CD14-positive monocyte (primary cell): ENCODE measurements around the gene BCAP29. TPM values are rescaled to one million over a fixed set of nuclear protein-coding genes. Genes with fewer than 3 reads are reported as not detected.

ENCODE experiments used
- DNase-seq, 3 donors: peaks; one replicate each; pipeline ENCODE4 v3.0.0-alpha.2; 2011 to 2022
- H2AFZ ChIP-seq: 2 replicates; pipeline ENCODE4 v1.6.0; 2012; ENCODE audit warnings: mild to moderate bottlenecking, low read depth, low read length, inconsistent platforms; ENCODE audit not compliant: insufficient read depth, poor library complexity, severe bottlenecking
- H3K27ac ChIP-seq, 2 donors: 1 replicate in 1 of 2; 2 replicates in 1 of 2; pipeline ENCODE4 v1.5.1; 2012 to 2013; ENCODE audit warnings: low read length in 2 of 2, control low read depth in 1 of 2, inconsistent platforms in 1 of 2, low read depth in 1 of 2, mild to moderate bottlenecking in 1 of 2
- H3K27me3 ChIP-seq, 2 donors: one replicate each; pipeline versions ENCODE4 v1.6.0 to v1.6.1; 2011 to 2013; ENCODE audit warnings: low read length in 2 of 2; ENCODE audit not compliant: control insufficient read depth in 2 of 2, insufficient read depth in 2 of 2
- H3K36me3 ChIP-seq, 2 donors: replicated peaks in 1 of 2; 1 replicate in 1 of 2; 2 replicates in 1 of 2; pipeline versions ENCODE4 v1.5.1 to v1.6.1; 2012 to 2013; ENCODE audit warnings: low read length in 2 of 2, control low read depth in 1 of 2, inconsistent platforms in 1 of 2, mild to moderate bottlenecking in 1 of 2; ENCODE audit not compliant: insufficient read depth in 2 of 2, control insufficient read depth in 1 of 2
- H3K4me1 ChIP-seq, 2 donors: 1 replicate in 1 of 2; 2 replicates in 1 of 2; pipeline versions ENCODE4 v1.5.1 to v1.6.1; 2012 to 2013; ENCODE audit warnings: low read length in 2 of 2, control low read depth in 1 of 2, inconsistent platforms in 1 of 2, mild to moderate bottlenecking in 1 of 2, moderate library complexity in 1 of 2; ENCODE audit not compliant: insufficient read depth in 2 of 2, control insufficient read depth in 1 of 2
- H3K4me2 ChIP-seq: replicated peaks from 2 replicates; pipeline ENCODE3; 2012; ENCODE audit warnings: low read length, moderate library complexity, mild to moderate bottlenecking; ENCODE audit not compliant: poor library complexity, severe bottlenecking; ENCODE audit errors: extremely low read depth
- H3K4me3 ChIP-seq, 3 experiments: fragments of 200-600 bp in 1 of 3; sonication (generic) in 1 of 3; replicated peaks in 1 of 3; 1 replicate in 2 of 3; 2 replicates in 1 of 3; pipeline ENCODE4 v1.5.1; 2011 to 2013; ENCODE audit warnings: low read length in 3 of 3, mild to moderate bottlenecking in 3 of 3, control low read depth in 2 of 3, low read depth in 2 of 3, inconsistent platforms in 1 of 3, moderate library complexity in 1 of 3
- H3K79me2 ChIP-seq: 2 replicates; pipeline ENCODE4 v1.6.0; 2012; ENCODE audit warnings: mild to moderate bottlenecking, control low read depth, inconsistent platforms, low read length, moderate library complexity; ENCODE audit not compliant: insufficient read depth
- H3K9ac ChIP-seq: 2 replicates; pipeline ENCODE4 v1.6.0; 2017; ENCODE audit warnings: low read length, mild to moderate bottlenecking; ENCODE audit not compliant: insufficient read depth, poor library complexity, severe bottlenecking
- H3K9me3 ChIP-seq, 2 donors: replicated peaks in 1 of 2; 1 replicate in 1 of 2; 2 replicates in 1 of 2; pipeline versions ENCODE4 v1.5.1 to v1.6.1; 2012 to 2013; ENCODE audit warnings: low read length in 2 of 2, control low read depth in 1 of 2; ENCODE audit not compliant: control insufficient read depth in 1 of 2, insufficient read depth in 1 of 2
- H4K20me1 ChIP-seq: 2 replicates; pipeline ENCODE4 v1.6.0; 2012; ENCODE audit warnings: mild to moderate bottlenecking, low read length, control low read depth, moderate library complexity; ENCODE audit not compliant: insufficient read depth
- H3K27ac Mint-ChIP-seq, 7 donors: one replicate each; pipeline ENCODE4 v1.8.0; 2020; ENCODE audit warnings: mild to moderate bottlenecking in 7 of 7, mixed read lengths in 7 of 7, moderate library complexity in 6 of 7, inconsistent platforms in 2 of 7
- H3K27me3 Mint-ChIP-seq, 3 donors: one replicate each; pipeline ENCODE4 v1.8.0; 2021 to 2022; ENCODE audit warnings: low read depth in 3 of 3, mild to moderate bottlenecking in 3 of 3, mixed read lengths in 3 of 3, moderate library complexity in 3 of 3, inconsistent platforms in 1 of 3
- H3K36me3 Mint-ChIP-seq, 2 donors: one replicate each; pipeline ENCODE4 v1.8.0; 2020; ENCODE audit warnings: mixed read lengths in 2 of 2, inconsistent platforms in 1 of 2, mild to moderate bottlenecking in 1 of 2
- H3K4me1 Mint-ChIP-seq: one replicate; pipeline ENCODE4 v1.8.0; 2020; ENCODE audit warnings: mild to moderate bottlenecking, mixed read lengths
- H3K4me3 Mint-ChIP-seq, 2 donors: one replicate each; pipeline ENCODE4 v1.8.0; 2020; ENCODE audit warnings: mild to moderate bottlenecking in 2 of 2, mixed read lengths in 2 of 2, moderate library complexity in 1 of 2
- H3K9me3 Mint-ChIP-seq, 7 donors: one replicate each; pipeline ENCODE4 v1.8.0; 2020 to 2022; ENCODE audit warnings: mixed read lengths in 7 of 7, mild to moderate bottlenecking in 6 of 7, moderate library complexity in 6 of 7, inconsistent platforms in 2 of 7
- WGBS: methylation state at CpG from one replicate; pipeline ENCODE4 v1.1.5; 2013; ENCODE audit warnings: missing lambda C conversion rate; ENCODE audit not compliant: insufficient coverage; 5-methylcytosine and 5-hydroxymethylcytosine counted together
- intact Hi-C, 2 donors: fragments of 100-400 bp; cut with micrococcal nuclease; formaldehyde crosslinking; loops; one replicate each; pipeline versions ENCODE4 v1.15.0 to v1.15.1; 2023
- polyA plus RNA-seq, 3 donors: library from polyadenylated mRNA; depleted of rRNA in 1 of 3; unstranded in 2 of 3; stranded (reverse) in 1 of 3; fragments of 300-500 nt in 2 of 3; fragments of >200 nt in 1 of 3; fragmentation: Illumina TruSeq in 2 of 3; gene quantifications; 1 replicate in 2 of 3; 2 replicates in 1 of 3; pipeline ENCODE4 v1.2.3, GENCODE V29; 2012 to 2021
- TF ChIP-seq, protein P1 (sequence below): fragments of 200-600 bp; IDR thresholded peaks from one replicate; pipeline ENCODE4 v1.8.0; 2022; ENCODE audit warnings: antibody characterized with exemption, mild to moderate bottlenecking

BCAP29 gene
- polyA plus RNA-seq, 3 donors = 35.2 to 76.0 (median 58.8) TPM

DNA sequence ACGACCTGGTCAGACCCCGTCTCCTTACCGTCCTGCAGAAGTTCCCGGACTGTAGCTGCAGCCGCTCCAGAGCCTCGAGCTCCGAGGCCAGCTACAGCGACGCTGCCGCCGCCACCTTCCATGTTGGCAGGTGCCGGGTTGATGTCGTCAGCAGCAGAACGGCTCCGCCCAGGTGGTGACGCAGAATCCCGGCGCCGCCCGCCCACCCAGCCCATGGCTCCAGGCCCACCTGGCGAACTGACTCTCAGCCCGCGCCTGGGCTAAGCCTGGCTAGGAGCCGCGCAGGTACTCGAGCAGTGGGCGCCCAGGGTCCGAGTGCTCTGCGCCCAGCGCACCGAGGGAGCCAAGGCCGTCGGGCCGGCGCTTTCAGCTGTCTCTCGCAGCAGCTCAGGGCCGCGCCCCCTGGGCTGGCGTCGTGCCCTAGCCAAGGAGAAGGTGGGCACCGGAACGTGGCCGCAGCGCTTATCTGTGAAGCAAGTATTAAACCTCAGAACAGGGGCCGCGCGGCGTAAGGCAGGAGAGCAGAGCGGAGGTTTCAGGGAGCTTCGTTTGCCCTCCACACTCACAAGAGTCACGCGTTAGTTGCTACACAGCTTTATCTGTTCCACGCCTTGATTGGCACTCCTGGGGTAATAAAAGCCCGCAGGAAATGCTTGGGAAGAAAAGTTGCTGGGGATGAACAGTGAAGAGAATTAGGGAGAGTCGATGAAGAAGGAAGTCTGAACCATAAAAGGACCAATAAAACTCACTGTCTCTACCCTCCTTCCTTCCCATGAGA, 16.1 kb upstream of the BCAP29 start, which contains the start of the genes COG5 and DUS4L:
Gene COG5 (minus strand): TSS at position 146 of the 778 bp plus-strand sequence. CDS start 24 bp downstream, at position 122.
Gene DUS4L (plus strand): TSS at position 197 of the 778 bp plus-strand sequence. CDS start 3,100 bp downstream, outside the sequence.
- Histone ChIP-seq H3K27me3 (no peaks in the 10 kb centered on the region), H3K36me3 (no peaks in the 10 kb centered on the region), H3K4me1 (peaks cover 25 to 38% of the 10 kb centered on the region in 2 donors), H3K4me3 (peak within 1 kb of the TSS; percentile 88 to 99 (median 93)), H3K79me2 (peaks cover 55% of the 10 kb centered on the region), H3K27ac (peak within 1 kb of the TSS; percentile 84 to 98), H3K4me2 (peak within 1 kb of the TSS; percentile 84), H3K9me3 (no peaks in the 10 kb centered on the region), H2AFZ (peak within 1 kb of the TSS; percentile 98), H3K9ac (peak within 1 kb of the TSS; percentile 90), H4K20me1 (peaks cover 6% of the 10 kb centered on the region)
- Mint-ChIP-seq H3K36me3 (peaks cover 3 to 10% of the 10 kb centered on the region in 2 donors), H3K27me3 (no peaks in the 10 kb centered on the region), H3K4me1 (peaks cover 41% of the 10 kb centered on the region), H3K9me3 (no peaks in the 10 kb centered on the region), H3K27ac (peak within 1 kb of the TSS; percentile 91 to 98 (median 95)), H3K4me3 (peak within 1 kb of the TSS; percentile 89 to 91)
- peak; percentile 73 to 79 (median 78) for DNase-seq
- TF ChIP-seq, protein P1, sequence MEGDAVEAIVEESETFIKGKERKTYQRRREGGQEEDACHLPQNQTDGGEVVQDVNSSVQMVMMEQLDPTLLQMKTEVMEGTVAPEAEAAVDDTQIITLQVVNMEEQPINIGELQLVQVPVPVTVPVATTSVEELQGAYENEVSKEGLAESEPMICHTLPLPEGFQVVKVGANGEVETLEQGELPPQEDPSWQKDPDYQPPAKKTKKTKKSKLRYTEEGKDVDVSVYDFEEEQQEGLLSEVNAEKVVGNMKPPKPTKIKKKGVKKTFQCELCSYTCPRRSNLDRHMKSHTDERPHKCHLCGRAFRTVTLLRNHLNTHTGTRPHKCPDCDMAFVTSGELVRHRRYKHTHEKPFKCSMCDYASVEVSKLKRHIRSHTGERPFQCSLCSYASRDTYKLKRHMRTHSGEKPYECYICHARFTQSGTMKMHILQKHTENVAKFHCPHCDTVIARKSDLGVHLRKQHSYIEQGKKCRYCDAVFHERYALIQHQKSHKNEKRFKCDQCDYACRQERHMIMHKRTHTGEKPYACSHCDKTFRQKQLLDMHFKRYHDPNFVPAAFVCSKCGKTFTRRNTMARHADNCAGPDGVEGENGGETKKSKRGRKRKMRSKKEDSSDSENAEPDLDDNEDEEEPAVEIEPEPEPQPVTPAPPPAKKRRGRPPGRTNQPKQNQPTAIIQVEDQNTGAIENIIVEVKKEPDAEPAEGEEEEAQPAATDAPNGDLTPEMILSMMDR = no peak
- WGBS = under 1% methylated on average over 40 of the region's 55 CpGs
- intact Hi-C loops = loop anchor here (10.0 kb wide), 3 partner anchors 181 to 1689 kb away; partner anchors contain the start of genes ATXN7L1 (in 1 of the 2), CBLL1 (in 1 of the 2) and DLD (in 1 of the 2)

DNA sequence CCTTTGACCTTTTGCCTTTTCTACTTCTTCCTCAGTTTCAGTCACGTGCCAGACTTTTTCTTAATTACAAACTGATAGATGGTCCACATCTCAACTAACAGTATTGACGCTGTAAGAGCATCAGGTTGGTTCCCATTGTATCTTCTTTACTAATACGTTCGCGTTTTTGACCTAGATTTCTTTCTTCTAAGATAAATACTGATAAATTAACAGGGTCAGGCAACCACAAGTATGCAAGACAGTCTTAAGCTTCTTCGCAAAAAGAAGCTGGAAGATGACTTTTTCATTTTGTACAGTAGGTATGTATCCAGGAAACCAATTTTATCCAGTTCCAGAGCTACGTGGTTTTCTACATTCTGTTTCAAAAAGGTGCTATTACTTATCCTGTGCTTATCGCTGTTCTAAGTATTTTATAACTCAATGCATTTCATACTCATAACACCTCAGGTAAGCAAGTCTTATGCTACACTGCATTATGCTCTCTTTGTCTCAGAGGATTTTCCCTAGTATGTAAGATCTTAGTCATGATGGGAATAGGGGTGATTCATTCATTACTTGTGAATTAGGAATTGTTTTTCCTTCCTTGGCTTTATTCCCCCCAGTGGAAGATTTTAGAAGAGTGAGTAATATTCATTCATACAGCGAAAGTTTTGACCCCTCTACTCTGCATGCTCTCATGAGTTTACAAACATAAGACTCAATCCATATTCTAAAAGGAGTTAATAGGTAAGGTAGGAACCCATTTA, 15.3 kb upstream of the BCAP29 start:
- intact Hi-C loops = loop anchor here (10.0 kb wide), 3 partner anchors 180 to 1690 kb away; partner anchors contain the start of genes ATXN7L1 (in 1 of the 2), CBLL1 (in 1 of the 2) and DLD (in 1 of the 2)
- peak overlapping the region; percentile 98 for H2AFZ ChIP-seq
- H3K4me1 ChIP-seq = peaks cover 25 to 38% of the 10 kb centered on the region in 2 donors

More for the DNA sequence above, 15.3 kb upstream of the BCAP29 start:
- Histone ChIP-seq H4K20me1 (peaks cover 6% of the 10 kb centered on the region), H3K4me3 (peak overlapping the region; percentile 88 to 99 (median 93)), H3K27me3 (no peaks in the 10 kb centered on the region), H3K36me3 (peaks cover 0 to 6% of the 10 kb centered on the region in 2 donors), H3K27ac (peak overlapping the region; percentile 84 to 98), H3K4me2 (peak overlapping the region; percentile 84), H3K79me2 (peaks cover 47% of the 10 kb centered on the region), H3K9ac (peak overlapping the region; percentile 90), H3K9me3 (no peaks in the 10 kb centered on the region)
- Mint-ChIP-seq H3K4me1 (peaks cover 38% of the 10 kb centered on the region), H3K36me3 (peaks cover 3 to 9% of the 10 kb centered on the region in 2 donors), H3K27me3 (no peaks in the 10 kb centered on the region), H3K27ac (peak overlapping the region; percentile 91 to 98 (median 95)), H3K4me3 (peak overlapping the region; percentile 89 to 91), H3K9me3 (no peaks in the 10 kb centered on the region)
- TF ChIP-seq, protein P1 = no peak
- WGBS = 19% methylated on average over 2 of the region's 9 CpGs
- DNase-seq = peak; percentile 6 to 44 (median 36)
